HL-60 (cell line): ENCODE data around the gene ITIH3.

Experiments used
- POLR2AphosphoS5 ChIP-seq: IDR thresholded peaks from 2 replicates; pipeline ENCODE4 v1.6.1; 2012; ENCODE audit warnings: low read depth
- TF ChIP-seq, protein P1 (sequence below): IDR thresholded peaks from one replicate; pipeline ENCODE4 v1.5.1; 2011; ENCODE audit warnings: low read length, control low read depth, inconsistent platforms; ENCODE audit not compliant: insufficient read depth

DNA sequence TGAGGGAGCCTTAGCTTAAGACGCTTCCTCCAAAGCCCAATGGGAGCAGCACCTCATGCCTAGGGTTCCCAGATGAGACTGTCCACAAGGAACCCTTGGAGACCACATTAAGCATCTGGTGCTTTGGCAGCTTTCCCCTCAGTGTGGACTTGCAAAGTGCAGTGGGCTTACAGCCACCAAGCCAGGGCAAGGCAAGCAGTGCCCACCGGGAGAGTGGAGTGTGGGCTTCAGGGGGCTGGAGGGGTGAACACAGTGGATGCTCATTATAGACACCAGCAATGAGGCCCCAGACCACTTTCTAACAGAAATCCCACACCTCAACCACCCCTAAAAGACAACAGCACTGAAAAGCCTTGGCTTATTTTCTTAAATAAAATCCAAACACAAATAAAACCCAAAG is 49.3 kb downstream of the ITIH3 start:
- TF ChIP-seq, protein P1, sequence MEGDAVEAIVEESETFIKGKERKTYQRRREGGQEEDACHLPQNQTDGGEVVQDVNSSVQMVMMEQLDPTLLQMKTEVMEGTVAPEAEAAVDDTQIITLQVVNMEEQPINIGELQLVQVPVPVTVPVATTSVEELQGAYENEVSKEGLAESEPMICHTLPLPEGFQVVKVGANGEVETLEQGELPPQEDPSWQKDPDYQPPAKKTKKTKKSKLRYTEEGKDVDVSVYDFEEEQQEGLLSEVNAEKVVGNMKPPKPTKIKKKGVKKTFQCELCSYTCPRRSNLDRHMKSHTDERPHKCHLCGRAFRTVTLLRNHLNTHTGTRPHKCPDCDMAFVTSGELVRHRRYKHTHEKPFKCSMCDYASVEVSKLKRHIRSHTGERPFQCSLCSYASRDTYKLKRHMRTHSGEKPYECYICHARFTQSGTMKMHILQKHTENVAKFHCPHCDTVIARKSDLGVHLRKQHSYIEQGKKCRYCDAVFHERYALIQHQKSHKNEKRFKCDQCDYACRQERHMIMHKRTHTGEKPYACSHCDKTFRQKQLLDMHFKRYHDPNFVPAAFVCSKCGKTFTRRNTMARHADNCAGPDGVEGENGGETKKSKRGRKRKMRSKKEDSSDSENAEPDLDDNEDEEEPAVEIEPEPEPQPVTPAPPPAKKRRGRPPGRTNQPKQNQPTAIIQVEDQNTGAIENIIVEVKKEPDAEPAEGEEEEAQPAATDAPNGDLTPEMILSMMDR = no peak
- TF ChIP-seq POLR2AphosphoS5 = no peak
